OCI-LY1 (cell line): ENCODE measurements around the gene NOX3.
"Not testable (repeated sequence)": the region's sequence is repeated elsewhere in the genome, so short reads cannot be mapped to it uniquely, and the experiment has no call there.

Experiments used
- H2AFZ ChIP-seq: fragments of 200-600 bp; sonication (generic), shearing (Covaris generic); 2 replicates; pipeline ENCODE4 v1.6.0; 2014; ENCODE audit warnings: antibody characterized with exemption, mild to moderate bottlenecking, low read length
- H3F3A ChIP-seq: fragments of 200-600 bp; sonication (generic), shearing (Covaris generic); 2 replicates; pipeline ENCODE4 v1.6.0; 2014; ENCODE audit warnings: mild to moderate bottlenecking, antibody characterized with exemption, low read length, moderate library complexity; ENCODE audit not compliant: insufficient read depth
- H3K27ac ChIP-seq: fragments of 200-600 bp; sonication (generic); 2 replicates; pipeline ENCODE4 v1.5.1; 2014; ENCODE audit warnings: low read length, mixed run types, mild to moderate bottlenecking, low read depth; ENCODE audit not compliant: poor library complexity, severe bottlenecking
- H3K27me3 ChIP-seq: fragments of 200-600 bp; sonication (generic); 2 replicates; pipeline ENCODE4 v1.6.0; 2014; ENCODE audit warnings: antibody characterized with exemption, mild to moderate bottlenecking, low read length, moderate library complexity; ENCODE audit not compliant: insufficient read depth
- H3K36me3 ChIP-seq: fragments of 200-600 bp; sonication (generic); 2 replicates; pipeline ENCODE4 v1.6.1; 2014; ENCODE audit warnings: mild to moderate bottlenecking, antibody characterized with exemption, low read length, moderate library complexity, mixed read lengths; ENCODE audit not compliant: insufficient read depth
- H3K4me1 ChIP-seq: fragments of 200-600 bp; sonication (generic); 2 replicates; pipeline ENCODE4 v1.5.1; 2014; ENCODE audit warnings: mild to moderate bottlenecking, low read length, moderate library complexity; ENCODE audit not compliant: insufficient read depth, severe bottlenecking
- H3K4me2 ChIP-seq: fragments of 200-600 bp; sonication (generic), shearing (Covaris generic); 2 replicates; pipeline ENCODE4 v1.6.1; 2014; ENCODE audit warnings: low read length
- H3K4me3 ChIP-seq: fragments of 200-600 bp; sonication (generic); 2 replicates; pipeline ENCODE4 v1.5.1; 2014; ENCODE audit warnings: low read length, low read depth, mild to moderate bottlenecking, mixed read lengths; ENCODE audit not compliant: poor library complexity, severe bottlenecking
- H3K79me2 ChIP-seq: fragments of 200-600 bp; shearing (Covaris generic); 2 replicates; pipeline ENCODE4 v1.6.1; 2016; ENCODE audit warnings: mixed run types, low read length, mixed read lengths; ENCODE audit not compliant: insufficient read depth
- H3K9ac ChIP-seq: fragments of 200-600 bp; sonication (generic), shearing (Covaris generic); 2 replicates; pipeline ENCODE4 v1.6.1; 2014; ENCODE audit warnings: mild to moderate bottlenecking, low read length, mixed read lengths
- H3K9me2 ChIP-seq: fragments of 200-600 bp; sonication (generic), shearing (Covaris generic); 2 replicates; pipeline ENCODE4 v1.6.1; 2014; ENCODE audit warnings: low read depth, mild to moderate bottlenecking, low read length, mixed read lengths
- H3K9me3 ChIP-seq: fragments of 200-600 bp; shearing (Covaris generic); 2 replicates; pipeline ENCODE4 v1.6.1; 2014; ENCODE audit warnings: low read length, mixed read lengths
- H4K20me1 ChIP-seq: fragments of 200-600 bp; sonication (generic), shearing (Covaris generic); 2 replicates; pipeline ENCODE4 v1.6.0; 2016; ENCODE audit warnings: mild to moderate bottlenecking, low read length; ENCODE audit not compliant: insufficient read depth
- CTCF ChIP-seq: fragments of 200-600 bp; sonication (generic), shearing (Covaris generic); IDR thresholded peaks from 2 replicates; pipeline ENCODE4 v1.5.1; 2017; ENCODE audit warnings: mild to moderate bottlenecking, antibody characterized with exemption, low read length, moderate library complexity, mixed read lengths
- EZH2 ChIP-seq: fragments of 200-600 bp; sonication (generic), shearing (Covaris generic); IDR thresholded peaks from 2 replicates; pipeline ENCODE4 v1.8.0; 2017; ENCODE audit warnings: borderline replicate concordance, mixed run types, mild to moderate bottlenecking, antibody characterized with exemption, low read length, moderate library complexity, mixed read lengths

NOX3 gene

DNA sequence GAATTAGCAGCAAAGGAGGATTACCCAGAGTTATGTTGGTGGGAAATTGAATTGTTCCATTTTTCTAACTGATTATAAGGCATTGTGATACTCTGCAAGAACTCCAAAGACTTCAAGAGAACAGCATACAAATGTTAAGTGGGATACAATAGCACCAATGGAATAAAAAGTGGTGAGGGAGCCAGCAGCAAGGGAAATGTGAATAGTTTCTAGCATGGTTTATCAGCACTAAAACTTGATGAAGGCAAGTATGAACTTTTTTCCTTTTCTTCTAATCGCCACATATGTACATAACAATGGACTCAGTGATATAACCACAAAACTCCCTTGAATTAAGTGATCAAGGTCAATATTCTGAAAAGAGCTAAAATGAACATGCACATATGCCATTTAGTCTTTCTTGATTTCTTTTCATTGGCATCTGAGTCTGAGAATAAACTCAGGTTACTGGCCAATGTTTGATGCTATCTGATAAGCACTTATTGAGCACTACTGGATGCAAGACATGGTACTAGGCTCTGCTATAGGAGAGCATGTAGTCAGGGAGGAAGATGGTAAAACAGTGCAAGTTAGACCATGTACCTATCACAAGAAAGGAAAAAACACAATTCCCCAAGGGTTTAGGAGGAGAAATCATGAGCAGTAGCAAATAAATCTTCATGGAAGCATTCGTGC, 36.6 kb upstream of the NOX3 start:
- no peak for TF ChIP-seq EZH2
- no peak for TF ChIP-seq CTCF
- Histone ChIP-seq H3K36me3 (no peaks in the 10 kb centered on the region; the same call in 1 of the 2 replicates), H3K9me2 (no peaks in the 10 kb centered on the region), H3K9me3 (no peaks in the 10 kb centered on the region), H3K4me3 (no peak overlapping the region), H3K9ac (no peak overlapping the region), H3F3A (no peaks in the 10 kb centered on the region), H3K79me2 (no peaks in the 10 kb centered on the region), H4K20me1 (no peaks in the 10 kb centered on the region), H2AFZ (no peak overlapping the region), H3K4me1 (peaks cover 20% of the 10 kb centered on the region), H3K4me2 (no peak overlapping the region), H3K27me3 (no peaks in the 10 kb centered on the region), H3K27ac (no peak overlapping the region)

DNA sequence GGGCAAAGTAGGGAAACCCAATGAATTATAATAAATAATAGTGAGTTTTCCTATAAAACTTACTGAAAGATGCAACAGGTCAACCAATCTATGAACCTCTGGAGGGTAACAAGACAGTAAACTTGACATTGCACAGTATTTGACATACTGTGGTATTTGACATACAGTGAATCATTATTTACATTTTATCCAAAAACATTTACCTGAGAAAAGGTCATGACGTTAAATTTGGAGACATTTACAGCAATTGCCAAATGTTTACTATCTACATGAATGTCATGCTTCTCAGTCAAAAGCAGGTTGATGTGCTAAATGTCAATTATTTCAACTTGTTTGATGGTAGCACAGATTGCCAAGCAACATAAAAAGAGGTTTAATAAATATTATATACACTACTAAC, 35.8 kb upstream of the NOX3 start:
- H3K27me3 ChIP-seq: no peaks in the 10 kb centered on the region
- H2AFZ ChIP-seq: no peak overlapping the region
- no peak overlapping the region for H3K9ac ChIP-seq
- H4K20me1 ChIP-seq: no peaks in the 10 kb centered on the region
- no peaks in the 10 kb centered on the region; the same call in 1 of the 2 replicates for H3K36me3 ChIP-seq
- H3F3A ChIP-seq: no peaks in the 10 kb centered on the region
- H3K9me3 ChIP-seq: no peaks in the 10 kb centered on the region
- no peaks in the 10 kb centered on the region for H3K79me2 ChIP-seq
- no peak overlapping the region for H3K4me2 ChIP-seq
- no peak for TF ChIP-seq EZH2
- TF ChIP-seq CTCF: no peak
- no peak overlapping the region for H3K4me3 ChIP-seq
- no peak overlapping the region for H3K27ac ChIP-seq
- peaks cover 20% of the 10 kb centered on the region for H3K4me1 ChIP-seq
- H3K9me2 ChIP-seq: no peaks in the 10 kb centered on the region

- H3K27ac ChIP-seq, H4K20me1 ChIP-seq, H3K9me2 ChIP-seq, H3F3A ChIP-seq, H3K27me3 ChIP-seq, H3K9me3 ChIP-seq, H3K9ac ChIP-seq, H3K36me3 ChIP-seq, H3K4me1 ChIP-seq, H2AFZ ChIP-seq, H3K4me3 ChIP-seq, H3K79me2 ChIP-seq, H3K4me2 ChIP-seq: not testable (repeated sequence)
Observed at GRCh38 chr6:155488197-155488596, 32.6 kb upstream of the NOX3 start.
